ENCODE results near the gene NACA.
"Not testable (repeated sequence)": the region's sequence is repeated elsewhere in the genome, so short reads cannot be mapped to it uniquely, and the experiment has no call there.

Gene NACA

DNA sequence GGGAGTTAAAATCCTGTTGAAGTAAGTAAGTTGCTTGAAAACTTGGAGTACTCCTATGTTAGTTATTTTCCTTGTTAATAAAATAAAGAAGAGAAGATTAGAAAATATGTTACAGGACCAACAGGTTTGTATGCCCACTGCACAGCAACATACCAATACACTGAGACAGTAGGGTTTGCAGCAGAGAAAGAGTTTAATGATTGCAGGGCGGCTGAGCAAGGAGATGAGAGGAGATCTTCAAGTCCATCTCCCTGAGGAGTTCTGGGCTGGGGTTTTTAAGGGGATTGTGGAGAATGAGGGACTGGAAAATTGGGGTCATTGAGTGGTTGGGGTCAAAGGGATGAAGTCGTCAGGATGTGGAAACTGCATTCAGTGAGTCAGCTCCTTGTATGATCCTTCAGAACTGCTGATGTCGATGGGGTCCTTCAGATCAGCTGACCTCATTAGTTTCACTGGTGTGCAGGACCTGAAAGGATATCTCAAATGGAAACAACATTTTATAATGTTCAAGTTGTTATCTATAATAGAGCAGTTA is 33.7 kb upstream of the NACA start:
- no peak overlapping the region for H3K27ac ChIP-seq (ENCODE audit: low read depth, low read length)
- no peaks in the 10 kb centered on the region for H3K27me3 ChIP-seq (ENCODE audit: control insufficient read depth, insufficient read depth, low read length)
- peaks cover 13% of the 10 kb centered on the region for H3K9me3 ChIP-seq (ENCODE audit: control insufficient read depth, insufficient read depth, low read depth, low read length)
- no peak overlapping the region for H3K4me3 ChIP-seq (ENCODE audit: low read depth, low read length)
- H3K36me3 ChIP-seq (ENCODE audit: control insufficient read depth, insufficient read depth, low read length) = no peaks in the 10 kb centered on the region
- H3K4me1 ChIP-seq (ENCODE audit: control insufficient read depth, insufficient read depth, low read length) = no peaks in the 10 kb centered on the region
- H3K9ac ChIP-seq (ENCODE audit: low read length) = no peak overlapping the region

DNA sequence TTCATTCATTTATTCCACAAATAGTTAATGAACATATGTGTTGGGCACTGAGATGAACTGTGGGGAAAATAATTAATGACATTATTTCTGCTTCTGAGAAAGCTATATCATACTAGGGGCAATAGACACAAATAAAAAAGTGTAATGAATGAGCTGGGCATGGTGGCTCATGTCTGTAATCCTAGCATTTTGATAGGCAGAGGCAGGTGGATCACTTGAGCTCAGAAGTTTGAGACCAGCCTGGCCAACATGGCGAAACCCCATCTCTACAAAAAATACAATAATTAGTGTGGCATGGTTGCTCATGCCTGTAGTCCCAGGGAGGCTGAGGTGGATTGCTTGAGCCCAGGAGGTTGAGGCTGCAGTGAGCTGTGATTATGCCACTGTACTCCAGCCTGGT is 32.9 kb upstream of the NACA start:
- not testable (repeated sequence) for H3K9ac ChIP-seq (ENCODE audit: low read length); H3K4me1 ChIP-seq (ENCODE audit: control insufficient read depth, insufficient read depth, low read length)

DNA sequence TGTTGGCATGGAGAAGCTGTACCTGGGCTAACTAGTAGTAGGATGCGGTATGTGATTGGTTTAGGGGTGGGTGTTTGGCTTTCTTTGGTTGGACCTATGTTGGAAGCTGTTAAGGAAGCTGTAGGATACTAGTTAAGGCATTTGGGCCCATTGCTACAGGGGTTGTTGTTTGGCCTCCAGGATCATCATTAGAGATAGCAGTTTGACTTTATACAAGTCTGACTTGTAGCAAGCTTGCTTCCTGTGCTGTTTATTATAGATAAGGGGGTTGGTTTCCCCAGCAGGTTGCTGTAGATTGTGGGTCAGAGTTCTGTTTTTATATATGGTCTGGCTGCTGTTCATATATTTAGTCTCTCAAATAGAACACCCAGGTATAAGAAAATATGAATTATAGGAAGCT is 28.5 kb upstream of the NACA start:
- Histone ChIP-seq H3K9ac (ENCODE audit: low read length) (no peak overlapping the region), H3K27ac (ENCODE audit: low read depth, low read length) (no peak overlapping the region), H3K9me3 (ENCODE audit: control insufficient read depth, insufficient read depth, low read depth, low read length) (peaks cover 3% of the 10 kb centered on the region; the same call in 1 of the 2 replicates), H3K36me3 (ENCODE audit: control insufficient read depth, insufficient read depth, low read length) (peaks cover 15% of the 10 kb centered on the region), H3K4me3 (ENCODE audit: low read depth, low read length) (no peak overlapping the region), H3K27me3 (ENCODE audit: control insufficient read depth, insufficient read depth, low read length) (no peaks in the 10 kb centered on the region), H3K4me1 (ENCODE audit: control insufficient read depth, insufficient read depth, low read length) (peaks cover 6% of the 10 kb centered on the region)

More for the DNA sequence above, 32.9 kb upstream of the NACA start:
- not testable (repeated sequence) for H3K36me3 ChIP-seq (ENCODE audit: control insufficient read depth, insufficient read depth, low read length); H3K27ac ChIP-seq (ENCODE audit: low read depth, low read length); H3K27me3 ChIP-seq (ENCODE audit: control insufficient read depth, insufficient read depth, low read length); H3K4me3 ChIP-seq (ENCODE audit: low read depth, low read length)
- peaks cover 13% of the 10 kb centered on the region for H3K9me3 ChIP-seq (ENCODE audit: control insufficient read depth, insufficient read depth, low read depth, low read length)

DNA sequence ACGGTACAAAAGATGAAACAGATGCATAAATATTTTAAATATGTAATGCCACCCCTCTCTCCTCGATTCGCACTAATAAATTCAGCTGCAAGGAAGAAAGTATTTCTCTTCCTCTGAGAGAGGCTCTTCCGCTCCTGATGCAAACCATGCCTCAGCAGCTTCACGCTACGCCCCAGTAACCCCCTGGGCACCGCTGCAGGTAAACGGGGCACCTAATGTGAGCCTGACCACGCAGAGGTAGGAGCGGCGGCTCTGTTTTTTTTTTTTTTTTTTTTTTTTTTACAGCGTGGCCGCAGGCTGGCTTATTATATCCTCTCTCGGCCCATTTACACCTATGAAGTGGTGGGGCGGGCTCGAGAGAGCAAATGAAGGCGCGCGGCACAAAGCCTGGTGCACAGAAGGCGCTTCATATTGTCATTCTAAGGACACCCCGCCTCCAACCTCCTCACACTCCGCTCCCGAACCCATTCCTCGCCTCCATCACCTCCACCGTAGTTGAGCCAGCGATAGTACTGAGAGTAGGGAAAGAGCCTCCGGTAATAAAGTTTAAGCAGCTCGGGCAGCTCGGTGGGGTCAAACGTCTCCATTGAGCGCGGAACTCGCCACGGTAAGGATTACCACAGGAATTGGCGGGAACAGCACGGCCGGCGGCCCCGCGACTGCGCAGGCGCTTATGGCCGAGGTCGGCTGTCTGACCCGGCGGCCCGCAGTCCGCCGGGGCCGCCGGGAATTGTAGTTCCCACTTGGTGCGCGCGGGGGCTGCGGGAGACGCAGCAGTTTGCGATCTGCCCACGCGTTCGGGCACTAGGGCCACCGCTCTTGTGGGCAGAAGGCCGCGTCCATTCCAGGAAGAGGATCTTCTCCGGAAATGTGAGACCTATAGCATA is 26.9 kb upstream of the NACA start, which contains the start of gene PRIM1:
Gene PRIM1 (minus strand): TSS at position 612 of the 887 bp plus-strand sequence. CDS start 25 bp downstream, at position 587.
- Histone ChIP-seq H3K9me3 (ENCODE audit: control insufficient read depth, insufficient read depth, low read depth, low read length) (no peaks in the 10 kb centered on the region), H3K27me3 (ENCODE audit: control insufficient read depth, insufficient read depth, low read length) (no peaks in the 10 kb centered on the region), H3K36me3 (ENCODE audit: control insufficient read depth, insufficient read depth, low read length) (peaks cover 28% of the 10 kb centered on the region), H3K4me3 (ENCODE audit: low read depth, low read length) (peak within 1 kb of the TSS; percentile 88), H3K9ac (ENCODE audit: low read length) (peak within 1 kb of the TSS; percentile 96), H3K27ac (ENCODE audit: low read depth, low read length) (peak within 1 kb of the TSS; percentile 88), H3K4me1 (ENCODE audit: control insufficient read depth, insufficient read depth, low read length) (peaks cover 6% of the 10 kb centered on the region)

DNA sequence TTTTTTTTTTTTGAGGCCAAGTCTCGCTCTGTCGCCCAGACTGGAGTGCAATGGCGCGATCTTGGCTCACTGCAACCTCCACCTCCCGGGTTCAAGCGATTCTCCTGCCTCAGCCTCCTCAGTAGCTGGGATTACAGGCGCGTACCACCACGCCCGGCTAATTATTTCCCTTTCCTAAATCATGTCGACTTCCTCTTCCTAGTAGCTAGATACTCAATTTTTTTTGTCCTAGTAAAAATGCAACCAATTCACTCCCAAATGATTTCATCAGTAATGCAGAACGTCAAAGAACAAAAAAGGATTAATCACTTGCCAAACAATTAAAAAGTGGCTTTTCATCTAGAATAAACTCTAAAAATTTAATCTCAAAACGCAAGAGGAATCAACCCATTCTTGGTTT is 25.5 kb upstream of the NACA start:
- not testable (repeated sequence) for H3K9ac ChIP-seq (ENCODE audit: low read length); H3K4me1 ChIP-seq (ENCODE audit: control insufficient read depth, insufficient read depth, low read length); H3K27me3 ChIP-seq (ENCODE audit: control insufficient read depth, insufficient read depth, low read length); H3K9me3 ChIP-seq (ENCODE audit: control insufficient read depth, insufficient read depth, low read depth, low read length); H3K27ac ChIP-seq (ENCODE audit: low read depth, low read length)
- Histone ChIP-seq H3K36me3 (ENCODE audit: control insufficient read depth, insufficient read depth, low read length) (peaks cover 41% of the 10 kb centered on the region), H3K4me3 (ENCODE audit: low read depth, low read length) (peak overlapping the region; percentile 88)

DNA sequence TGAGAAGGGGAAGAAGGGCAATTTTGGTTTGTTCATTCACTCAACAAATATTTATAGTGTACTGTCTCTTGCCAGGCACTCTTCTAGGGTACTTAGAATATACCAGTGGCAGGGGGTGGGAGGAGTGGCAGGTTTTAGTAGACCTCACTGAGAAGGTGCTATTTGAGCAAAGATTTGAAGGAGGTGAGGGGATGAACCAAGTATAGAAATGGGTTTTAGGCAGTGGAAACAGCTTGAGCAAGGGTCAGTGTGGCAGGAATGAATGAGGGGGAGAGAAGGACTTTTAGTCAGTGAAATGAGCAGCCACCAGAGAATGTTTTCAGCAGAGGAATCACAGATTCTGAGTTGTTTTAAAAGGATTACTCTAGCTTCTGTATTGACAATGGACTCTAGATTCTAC is 24.8 kb upstream of the NACA start:
- H3K4me3 ChIP-seq (ENCODE audit: low read depth, low read length) = no peak overlapping the region
- peaks cover 6% of the 10 kb centered on the region for H3K4me1 ChIP-seq (ENCODE audit: control insufficient read depth, insufficient read depth, low read length)
- no peak overlapping the region for H3K27ac ChIP-seq (ENCODE audit: low read depth, low read length)
- no peaks in the 10 kb centered on the region for H3K9me3 ChIP-seq (ENCODE audit: control insufficient read depth, insufficient read depth, low read depth, low read length)
- H3K27me3 ChIP-seq (ENCODE audit: control insufficient read depth, insufficient read depth, low read length) = no peaks in the 10 kb centered on the region
- no peak overlapping the region for H3K9ac ChIP-seq (ENCODE audit: low read length)
- H3K36me3 ChIP-seq (ENCODE audit: control insufficient read depth, insufficient read depth, low read length) = peaks cover 48% of the 10 kb centered on the region

DNA sequence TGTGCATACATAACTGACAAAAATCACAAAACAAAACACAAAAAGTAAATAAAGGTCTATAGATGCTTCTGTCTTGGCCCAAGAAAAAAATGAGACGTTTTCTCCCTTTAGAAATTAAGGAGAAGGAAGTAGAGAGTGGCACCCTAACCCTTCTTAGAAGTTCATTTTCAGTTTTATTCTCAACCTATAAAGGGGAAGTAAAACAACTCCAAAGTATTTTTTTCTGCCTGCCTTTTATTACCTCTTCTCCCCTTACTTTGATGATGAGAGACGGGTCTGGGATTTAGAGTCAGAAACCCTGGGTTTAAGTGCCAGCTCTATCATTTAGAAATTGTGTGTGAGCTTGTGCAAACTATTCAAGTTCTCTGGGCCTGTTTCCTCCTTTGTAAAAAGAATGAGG is 24.3 kb upstream of the NACA start:
- peaks cover 53% of the 10 kb centered on the region for H3K36me3 ChIP-seq (ENCODE audit: control insufficient read depth, insufficient read depth, low read length)
- no peak overlapping the region for H3K27ac ChIP-seq (ENCODE audit: low read depth, low read length)
- H3K27me3 ChIP-seq (ENCODE audit: control insufficient read depth, insufficient read depth, low read length) = no peaks in the 10 kb centered on the region
- no peaks in the 10 kb centered on the region for H3K9me3 ChIP-seq (ENCODE audit: control insufficient read depth, insufficient read depth, low read depth, low read length)
- H3K4me1 ChIP-seq (ENCODE audit: control insufficient read depth, insufficient read depth, low read length) = peaks cover 6% of the 10 kb centered on the region
- H3K4me3 ChIP-seq (ENCODE audit: low read depth, low read length) = no peak overlapping the region
- no peak overlapping the region for H3K9ac ChIP-seq (ENCODE audit: low read length)

DNA sequence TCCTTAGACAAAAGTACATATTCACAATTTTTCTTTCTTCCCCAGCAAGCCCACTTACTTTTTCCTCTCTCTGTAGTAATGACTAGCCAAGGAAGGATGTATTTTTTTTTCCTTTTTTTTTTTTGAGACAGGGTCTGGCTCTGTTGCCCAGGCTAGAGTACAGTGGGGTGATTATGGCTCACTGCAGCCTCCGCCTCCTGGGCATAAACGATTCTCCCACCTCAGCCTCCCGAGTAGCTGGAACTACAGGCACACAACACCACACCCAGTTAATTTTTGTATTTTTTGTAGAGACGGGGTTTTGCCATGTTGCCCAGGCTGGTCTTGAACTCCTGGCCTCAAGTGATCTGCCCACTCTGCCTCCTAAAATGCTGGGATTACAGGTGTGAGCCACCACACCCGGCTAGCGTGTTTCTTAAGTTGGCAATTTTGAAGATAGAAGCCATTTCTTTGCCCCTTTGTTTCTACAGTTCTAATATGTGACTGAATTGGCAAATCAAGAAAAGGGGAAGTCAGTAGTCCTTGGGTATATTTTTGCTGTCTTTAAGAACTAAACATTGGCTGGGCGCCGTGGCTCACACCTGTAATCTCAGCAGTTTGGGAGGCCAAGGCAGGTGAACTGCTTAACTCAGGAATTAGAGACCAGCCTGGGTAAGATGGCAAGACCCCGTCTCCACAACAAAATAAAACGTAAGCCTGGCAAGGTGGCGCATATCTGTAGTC is 3.2 kb upstream of the NACA start:
- Histone ChIP-seq H3K27ac (ENCODE audit: low read depth, low read length) (no peak overlapping the region), H3K9me3 (ENCODE audit: control insufficient read depth, insufficient read depth, low read depth, low read length) (no peaks in the 10 kb centered on the region), H3K36me3 (ENCODE audit: control insufficient read depth, insufficient read depth, low read length) (peaks cover 59% of the 10 kb centered on the region), H3K9ac (ENCODE audit: low read length) (no peak overlapping the region), H3K27me3 (ENCODE audit: control insufficient read depth, insufficient read depth, low read length) (no peaks in the 10 kb centered on the region), H3K4me1 (ENCODE audit: control insufficient read depth, insufficient read depth, low read length) (0 out of 2 replicates have a peak, but pooled peaks cover 3% of the 10 kb centered on the region), H3K4me3 (ENCODE audit: low read depth, low read length) (no peak overlapping the region)

DNA sequence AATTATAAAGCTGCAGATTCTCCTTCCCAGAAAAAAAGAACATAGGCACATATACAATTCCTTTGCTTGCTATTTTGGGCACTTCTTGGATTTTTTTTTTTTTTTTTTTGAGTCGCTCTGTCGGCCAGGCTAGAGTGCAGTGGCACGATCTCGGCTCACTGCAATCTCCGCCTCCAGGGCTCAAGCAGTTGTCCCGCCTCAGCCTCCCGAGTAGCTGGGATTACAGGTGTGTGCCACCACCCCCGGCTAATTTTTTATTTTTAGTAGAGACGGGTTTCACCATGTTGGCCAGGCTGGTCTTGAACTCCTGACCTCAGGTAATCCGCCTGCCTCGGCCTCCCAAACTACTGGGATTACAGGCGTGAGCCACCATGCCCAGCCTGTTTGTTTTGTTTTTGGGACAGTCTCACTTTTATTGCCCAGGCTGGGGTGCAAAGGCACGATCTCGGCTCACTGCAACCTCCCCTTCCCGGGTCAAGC is 1.1 kb upstream of the NACA start:
- H3K4me1 ChIP-seq (ENCODE audit: control insufficient read depth, insufficient read depth, low read length) = peaks cover 23% of the 10 kb centered on the region

DNA sequence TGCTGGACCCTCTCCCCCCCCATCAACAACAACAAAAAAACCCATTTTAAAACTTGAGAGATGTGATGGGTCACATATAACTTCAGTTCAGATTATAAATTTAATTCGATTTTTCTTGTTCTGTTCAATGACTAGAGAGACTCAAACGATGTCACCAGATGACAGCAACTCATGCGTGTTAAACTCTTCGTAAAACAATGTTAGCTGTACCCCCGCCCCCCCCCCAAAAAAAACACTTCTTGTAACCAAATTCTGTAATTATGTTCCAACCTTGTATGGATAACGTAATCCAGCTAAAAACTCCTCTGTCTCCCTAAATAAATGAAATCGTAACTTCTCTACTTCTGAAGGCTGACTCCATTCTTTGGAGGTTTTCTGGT is 614 bp upstream of the NACA start:
- no peaks in the 10 kb centered on the region for H3K27me3 ChIP-seq (ENCODE audit: control insufficient read depth, insufficient read depth, low read length)
- peak overlapping the region; percentile 99 for H3K9ac ChIP-seq (ENCODE audit: low read length)
- H3K9me3 ChIP-seq (ENCODE audit: control insufficient read depth, insufficient read depth, low read depth, low read length) = no peaks in the 10 kb centered on the region
- peak overlapping the region; percentile 92 for H3K4me3 ChIP-seq (ENCODE audit: low read depth, low read length)
- peak overlapping the region; percentile 97; the same call in 1 of the 2 replicates for H3K27ac ChIP-seq (ENCODE audit: low read depth, low read length)
- H3K36me3 ChIP-seq (ENCODE audit: control insufficient read depth, insufficient read depth, low read length) = peaks cover 64% of the 10 kb centered on the region
- H3K4me1 ChIP-seq (ENCODE audit: control insufficient read depth, insufficient read depth, low read length) = peaks cover 29% of the 10 kb centered on the region

More for the DNA sequence above, 1.1 kb upstream of the NACA start:
- H3K4me3 ChIP-seq (ENCODE audit: low read depth, low read length) = peak overlapping the region; percentile 92; the same call in 1 of the 2 replicates
- peaks cover 64% of the 10 kb centered on the region for H3K36me3 ChIP-seq (ENCODE audit: control insufficient read depth, insufficient read depth, low read length)
- H3K9me3 ChIP-seq (ENCODE audit: control insufficient read depth, insufficient read depth, low read depth, low read length); H3K9ac ChIP-seq (ENCODE audit: low read length); H3K27ac ChIP-seq (ENCODE audit: low read depth, low read length); H3K27me3 ChIP-seq (ENCODE audit: control insufficient read depth, insufficient read depth, low read length): not testable (repeated sequence)

DNA sequence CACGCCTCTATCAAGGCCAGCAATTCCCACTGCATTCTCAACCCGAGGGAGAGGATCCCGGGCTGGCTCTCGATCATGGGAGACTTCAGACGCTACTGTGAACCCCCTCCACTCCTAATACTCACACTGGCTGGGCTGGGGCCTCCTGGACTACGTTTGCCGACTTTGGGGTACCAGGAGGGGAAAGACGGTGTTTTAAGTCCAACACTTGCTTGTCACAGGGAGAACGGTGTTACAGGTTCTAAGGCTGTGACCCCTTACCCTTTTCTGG is 463 bp downstream of the NACA start:
- peak overlapping the region; percentile 97 for H3K27ac ChIP-seq (ENCODE audit: low read depth, low read length)
- peaks cover 70% of the 10 kb centered on the region for H3K36me3 ChIP-seq (ENCODE audit: control insufficient read depth, insufficient read depth, low read length)
- H3K4me3 ChIP-seq (ENCODE audit: low read depth, low read length) = peak overlapping the region; percentile 92
- peak overlapping the region; percentile 99 for H3K9ac ChIP-seq (ENCODE audit: low read length)
- H3K27me3 ChIP-seq (ENCODE audit: control insufficient read depth, insufficient read depth, low read length) = no peaks in the 10 kb centered on the region
- no peaks in the 10 kb centered on the region for H3K9me3 ChIP-seq (ENCODE audit: control insufficient read depth, insufficient read depth, low read depth, low read length)
- peaks cover 31% of the 10 kb centered on the region for H3K4me1 ChIP-seq (ENCODE audit: control insufficient read depth, insufficient read depth, low read length)

Data from HUES6 (cell line).